Retinal pigment epithelial cell (primary cell): ENCODE measurements around the gene LPAR1.

Experiments used
- DNase-seq: peaks from one replicate; pipeline ENCODE4 v3.0.0-alpha.2; 2010; ENCODE audit warnings: low read depth
- H3K4me3 ChIP-seq: 2 replicates; pipeline ENCODE4 v1.5.1; 2011; ENCODE audit warnings: mild to moderate bottlenecking, low read length, control low read depth, moderate library complexity
- CTCF ChIP-seq: conservative IDR thresholded peaks from 2 replicates; pipeline ENCODE4 v1.5.1; 2011; ENCODE audit warnings: low read depth, low read length, control low read depth, inconsistent platforms

Gene LPAR1

GRCh38 chr9:111068771-111069170, 30.5 kb upstream of the LPAR1 start:
- no peak for DNase-seq
- H3K4me3 ChIP-seq, result no peak overlapping the region
- TF ChIP-seq CTCF, result no peak

GRCh38 chr9:111068383-111068730, 30.1 kb upstream of the LPAR1 start:
- H3K4me3 ChIP-seq, result no peak overlapping the region
- TF ChIP-seq CTCF, result no peak

GRCh38 chr9:111066468-111066867, 28.2 kb upstream of the LPAR1 start:
- no peak overlapping the region for H3K4me3 ChIP-seq
- DNase-seq, result no peak
- TF ChIP-seq CTCF, result no peak

More at GRCh38 chr9:111068383-111068730, 30.1 kb upstream of the LPAR1 start:
- no peak for DNase-seq

GRCh38 chr9:111065414-111065813, 27.1 kb upstream of the LPAR1 start:
- no peak for DNase-seq
- H3K4me3 ChIP-seq, result no peak overlapping the region
- TF ChIP-seq CTCF, result no peak

- TF ChIP-seq CTCF, result no peak
- no peak for DNase-seq
- no peak overlapping the region for H3K4me3 ChIP-seq
These were observed 26.0 kb upstream of the LPAR1 start for GRCh38 chr9:111064160-111064837.

GRCh38 chr9:111063332-111063731, 25.1 kb upstream of the LPAR1 start:
- no peak for TF ChIP-seq CTCF
- H3K4me3 ChIP-seq, result no peak overlapping the region
- no peak for DNase-seq

- H3K4me3 ChIP-seq, result no peak overlapping the region
- TF ChIP-seq CTCF, result no peak
- DNase-seq, result no peak
These were observed 19.9 kb upstream of the LPAR1 start for GRCh38 chr9:111058166-111058565.
